ENCODE results near the gene SLC37A1.

DNA sequence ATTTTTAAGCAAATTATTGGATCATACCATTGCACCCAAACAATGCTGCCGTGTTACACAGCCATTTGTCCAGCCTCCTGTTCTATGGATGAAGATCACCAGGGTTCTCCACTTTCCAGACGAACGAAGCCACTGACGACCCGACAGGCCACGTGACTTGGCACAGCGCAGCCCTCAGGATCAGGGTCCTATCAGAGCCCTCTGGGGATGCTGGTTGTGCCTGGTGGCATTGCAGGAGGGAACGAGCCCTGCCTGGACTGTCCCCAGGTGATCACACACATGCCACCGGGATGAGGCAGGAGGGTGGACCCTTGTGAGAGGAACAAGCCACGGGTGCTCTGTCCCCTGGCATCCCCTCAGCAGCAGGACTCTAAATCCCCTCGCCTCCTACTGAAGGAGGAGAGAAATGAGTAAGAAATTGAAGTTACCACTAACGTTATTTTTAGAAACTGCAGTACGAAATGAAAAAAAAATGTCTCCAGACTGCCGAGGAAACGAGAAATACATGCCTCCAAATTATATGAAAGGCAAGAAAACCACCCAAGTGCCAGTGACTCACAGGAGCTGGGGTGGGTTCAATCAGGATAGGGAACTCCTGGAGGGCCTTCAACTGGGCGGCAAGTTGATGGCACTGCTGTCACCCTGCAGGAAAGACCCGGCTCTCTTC, 81.1 kb downstream of the SLC37A1 start:
- TF ChIP-seq, protein P1, sequence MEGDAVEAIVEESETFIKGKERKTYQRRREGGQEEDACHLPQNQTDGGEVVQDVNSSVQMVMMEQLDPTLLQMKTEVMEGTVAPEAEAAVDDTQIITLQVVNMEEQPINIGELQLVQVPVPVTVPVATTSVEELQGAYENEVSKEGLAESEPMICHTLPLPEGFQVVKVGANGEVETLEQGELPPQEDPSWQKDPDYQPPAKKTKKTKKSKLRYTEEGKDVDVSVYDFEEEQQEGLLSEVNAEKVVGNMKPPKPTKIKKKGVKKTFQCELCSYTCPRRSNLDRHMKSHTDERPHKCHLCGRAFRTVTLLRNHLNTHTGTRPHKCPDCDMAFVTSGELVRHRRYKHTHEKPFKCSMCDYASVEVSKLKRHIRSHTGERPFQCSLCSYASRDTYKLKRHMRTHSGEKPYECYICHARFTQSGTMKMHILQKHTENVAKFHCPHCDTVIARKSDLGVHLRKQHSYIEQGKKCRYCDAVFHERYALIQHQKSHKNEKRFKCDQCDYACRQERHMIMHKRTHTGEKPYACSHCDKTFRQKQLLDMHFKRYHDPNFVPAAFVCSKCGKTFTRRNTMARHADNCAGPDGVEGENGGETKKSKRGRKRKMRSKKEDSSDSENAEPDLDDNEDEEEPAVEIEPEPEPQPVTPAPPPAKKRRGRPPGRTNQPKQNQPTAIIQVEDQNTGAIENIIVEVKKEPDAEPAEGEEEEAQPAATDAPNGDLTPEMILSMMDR (IDR thresholded peaks at IDR 0.05 in 8 of 11, conservative IDR thresholded peaks at IDR 0.05 in 3 of 11), result no peak
- TF ChIP-seq POLR2A (IDR thresholded peaks at IDR 0.05), result no peak

Measured in spleen (tissue), 7 donors.